Trophoblast cell (in vitro differentiated cells and primary cell): ENCODE measurements around the gene RAD1.

Experiments used
- DNase-seq, 2 donors: peaks; one replicate each; pipeline ENCODE4 v3.0.0-alpha.2; 2016
- H2AFZ ChIP-seq: 2 replicates; pipeline ENCODE4 v1.6.1; 2013; ENCODE audit warnings: low read length, moderate library complexity, mild to moderate bottlenecking; ENCODE audit not compliant: insufficient read depth, poor library complexity
- H2AK5ac ChIP-seq: 2 replicates; pipeline ENCODE4 v1.6.1; 2013; ENCODE audit warnings: mild to moderate bottlenecking, low read length
- H2BK120ac ChIP-seq: 2 replicates; pipeline ENCODE4 v1.6.1; 2013; ENCODE audit warnings: low read length, mild to moderate bottlenecking, moderate library complexity; ENCODE audit not compliant: insufficient read depth, poor library complexity
- H2BK12ac ChIP-seq: 2 replicates; pipeline ENCODE4 v1.6.1; 2013; ENCODE audit warnings: mild to moderate bottlenecking, low read length, moderate library complexity
- H2BK5ac ChIP-seq: 2 replicates; pipeline ENCODE4 v1.6.1; 2013; ENCODE audit warnings: low read length, low read depth, moderate library complexity, mild to moderate bottlenecking; ENCODE audit not compliant: poor library complexity
- H3K14ac ChIP-seq: 2 replicates; pipeline ENCODE4 v1.6.1; 2013; ENCODE audit warnings: mild to moderate bottlenecking, low read length
- H3K18ac ChIP-seq: 2 replicates; pipeline ENCODE4 v1.6.1; 2013; ENCODE audit warnings: mild to moderate bottlenecking, low read length
- H3K23ac ChIP-seq: 2 replicates; pipeline ENCODE4 v1.6.1; 2013; ENCODE audit warnings: low read length
- H3K27ac ChIP-seq: 2 replicates; pipeline ENCODE4 v1.5.1; 2013; ENCODE audit warnings: low read depth, mild to moderate bottlenecking, inconsistent platforms, low read length, moderate library complexity
- H3K27me3 ChIP-seq: 2 replicates; pipeline ENCODE4 v1.6.1; 2013; ENCODE audit warnings: inconsistent platforms, mild to moderate bottlenecking, low read length, moderate library complexity; ENCODE audit not compliant: insufficient read depth
- H3K36me3 ChIP-seq, 2 experiments: 1 replicate in 1 of 2; 2 replicates in 1 of 2; pipeline ENCODE4 v1.6.1; 2013; ENCODE audit warnings: low read length in 2 of 2, mild to moderate bottlenecking in 2 of 2, moderate library complexity in 1 of 2; ENCODE audit not compliant: insufficient read depth in 2 of 2, control insufficient read depth in 1 of 2
- H3K4ac ChIP-seq: 2 replicates; pipeline ENCODE4 v1.6.1; 2013; ENCODE audit warnings: low read depth, mild to moderate bottlenecking, low read length, moderate library complexity
- H3K4me1 ChIP-seq, 2 experiments: 1 replicate in 1 of 2; 2 replicates in 1 of 2; pipeline ENCODE4 v1.6.1; 2013; ENCODE audit warnings: low read length in 2 of 2, mild to moderate bottlenecking in 2 of 2, moderate library complexity in 1 of 2; ENCODE audit not compliant: insufficient read depth in 2 of 2, control insufficient read depth in 1 of 2
- H3K4me2 ChIP-seq: 2 replicates; pipeline ENCODE4 v1.6.1; 2013; ENCODE audit warnings: inconsistent platforms, mild to moderate bottlenecking, low read length, moderate library complexity
- H3K4me3 ChIP-seq: 2 replicates; pipeline ENCODE4 v1.5.1; 2013; ENCODE audit warnings: mild to moderate bottlenecking, low read depth, low read length, inconsistent platforms
- H3K79me1 ChIP-seq: one replicate; pipeline ENCODE4 v1.6.1; 2013; ENCODE audit warnings: low read length
- H3K79me2 ChIP-seq: 2 replicates; pipeline ENCODE4 v1.6.1; 2013; ENCODE audit warnings: low read length, mild to moderate bottlenecking; ENCODE audit not compliant: control insufficient read depth, insufficient read depth, poor library complexity
- H3K9ac ChIP-seq: 2 replicates; pipeline ENCODE4 v1.6.1; 2013; ENCODE audit warnings: mild to moderate bottlenecking, low read length
- H3K9me3 ChIP-seq: 2 replicates; pipeline ENCODE4 v1.6.1; 2013; ENCODE audit warnings: low read depth, mild to moderate bottlenecking, control low read depth, inconsistent platforms, low read length; ENCODE audit not compliant: insufficient read depth
- H4K12ac ChIP-seq: 2 replicates; pipeline ENCODE4 v1.6.1; 2013; ENCODE audit warnings: low read depth, mild to moderate bottlenecking, low read length, moderate library complexity
- H4K8ac ChIP-seq: 2 replicates; pipeline ENCODE4 v1.6.1; 2013; ENCODE audit warnings: low read depth, mild to moderate bottlenecking, low read length, moderate library complexity
- H4K91ac ChIP-seq: one replicate; pipeline ENCODE4 v1.6.1; 2013; ENCODE audit warnings: low read depth, mild to moderate bottlenecking, low read length, moderate library complexity
- WGBS: extraction: QIAGEN DNeasy Blood & Tissue Kit; methylation state at CpG from one replicate; pipeline ENCODE4 v1.1.7; 2013; ENCODE audit warnings: missing lambda C conversion rate; ENCODE audit not compliant: insufficient read length, insufficient coverage; ENCODE audit errors: extremely low coverage; 5-methylcytosine and 5-hydroxymethylcytosine counted together

The RAD1 gene

GRCh38 chr5:34928267-34928666, 13.0 kb upstream of the RAD1 start:
- Histone ChIP-seq H3K9me3 (no peaks in the 10 kb centered on the region), H3K79me2 (peaks cover 10% of the 10 kb centered on the region), H2AK5ac (no peak overlapping the region), H4K8ac (no peak overlapping the region), H3K4me1 (peaks cover 6 to 8% of the 10 kb centered on the region in 2 experiments), H2BK12ac (no peak overlapping the region), H3K27ac (no peak overlapping the region), H2BK120ac (no peak overlapping the region), H3K14ac (no peak overlapping the region), H3K18ac (no peak overlapping the region), H2AFZ (no peak overlapping the region), H3K23ac (no peak overlapping the region), H3K27me3 (no peaks in the 10 kb centered on the region), H4K12ac (no peak overlapping the region), H3K4ac (no peak overlapping the region), H3K4me3 (no peak overlapping the region), H2BK5ac (no peak overlapping the region), H3K36me3 (peaks cover 6 to 15% of the 10 kb centered on the region in 2 experiments), H4K91ac (no peak overlapping the region), H3K9ac (no peak overlapping the region), H3K4me2 (no peak overlapping the region), H3K79me1 (peaks cover 5% of the 10 kb centered on the region)
- WGBS: no CpG with 5 or more reads among the region's 5 CpGs
- no peak for DNase-seq

- no peak overlapping the region for H3K4me3 ChIP-seq
- DNase-seq: no peak
- no peak overlapping the region for H3K4ac ChIP-seq
- H4K91ac ChIP-seq: no peak overlapping the region
- H3K9me3 ChIP-seq: no peaks in the 10 kb centered on the region
- no peak overlapping the region for H3K27ac ChIP-seq
- no peak overlapping the region for H3K23ac ChIP-seq
- H2BK120ac ChIP-seq: no peak overlapping the region
- no peak overlapping the region for H3K4me2 ChIP-seq
- no peak overlapping the region for H3K18ac ChIP-seq
- no peak overlapping the region for H2AFZ ChIP-seq
- H4K8ac ChIP-seq: no peak overlapping the region
- no peak overlapping the region for H4K12ac ChIP-seq
- H3K79me1 ChIP-seq: peaks cover 5% of the 10 kb centered on the region
- no peak overlapping the region for H2BK12ac ChIP-seq
- no peaks in the 10 kb centered on the region for H3K27me3 ChIP-seq
- H2BK5ac ChIP-seq: no peak overlapping the region
- WGBS: no CpG with 5 or more reads among the region's 5 CpGs
- H3K14ac ChIP-seq: no peak overlapping the region
- H2AK5ac ChIP-seq: no peak overlapping the region
- peaks cover 7 to 9% of the 10 kb centered on the region in 2 experiments for H3K4me1 ChIP-seq
- peaks cover 10% of the 10 kb centered on the region for H3K79me2 ChIP-seq
- H3K36me3 ChIP-seq: peaks cover 8 to 15% of the 10 kb centered on the region in 2 experiments
- H3K9ac ChIP-seq: no peak overlapping the region
Measured at GRCh38 chr5:34927785-34928184, 12.5 kb upstream of the RAD1 start.

- peaks cover 7% of the 10 kb centered on the region in 2 experiments for H3K4me1 ChIP-seq
- no peak overlapping the region for H4K8ac ChIP-seq
- peaks cover 5% of the 10 kb centered on the region for H3K79me2 ChIP-seq
- H2BK5ac ChIP-seq: no peak overlapping the region
- no peak overlapping the region for H3K23ac ChIP-seq
- no peak overlapping the region for H2AK5ac ChIP-seq
- no peak overlapping the region for H3K4ac ChIP-seq
- H3K79me1 ChIP-seq: peaks cover 5% of the 10 kb centered on the region
- no CpG with 5 or more reads among the region's 3 CpGs for WGBS
- H2BK12ac ChIP-seq: no peak overlapping the region
- H2AFZ ChIP-seq: no peak overlapping the region
- no peak overlapping the region for H2BK120ac ChIP-seq
- no peak overlapping the region for H3K18ac ChIP-seq
- DNase-seq: no peak
- H3K27me3 ChIP-seq: no peaks in the 10 kb centered on the region
- no peak overlapping the region for H3K4me2 ChIP-seq
- H3K9ac ChIP-seq: no peak overlapping the region
- H4K91ac ChIP-seq: no peak overlapping the region
- H3K14ac ChIP-seq: no peak overlapping the region
- H4K12ac ChIP-seq: no peak overlapping the region
- H3K4me3 ChIP-seq: no peak overlapping the region
- H3K36me3 ChIP-seq: peaks cover 11 to 14% of the 10 kb centered on the region in 2 experiments
- no peak overlapping the region for H3K27ac ChIP-seq
- H3K9me3 ChIP-seq: no peaks in the 10 kb centered on the region
Measured at GRCh38 chr5:34926318-34926888, 11.1 kb upstream of the RAD1 start.

- H3K4me2 ChIP-seq: no peak overlapping the region
- H3K4ac ChIP-seq: no peak overlapping the region
- H4K12ac ChIP-seq: no peak overlapping the region
- no peak overlapping the region for H2BK5ac ChIP-seq
- H3K79me2 ChIP-seq: no peaks in the 10 kb centered on the region
- no peak overlapping the region for H3K14ac ChIP-seq
- H3K9ac ChIP-seq: no peak overlapping the region
- peaks cover 4% of the 10 kb centered on the region in 2 experiments for H3K4me1 ChIP-seq
- H4K91ac ChIP-seq: no peak overlapping the region
- no peak overlapping the region for H3K18ac ChIP-seq
- H3K27me3 ChIP-seq: no peaks in the 10 kb centered on the region
- no peak overlapping the region for H3K4me3 ChIP-seq
- H3K9me3 ChIP-seq: no peaks in the 10 kb centered on the region
- peak in 1 of 2 donors; percentile 72 for DNase-seq
- no peaks in the 10 kb centered on the region for H3K79me1 ChIP-seq
- H2BK12ac ChIP-seq: no peak overlapping the region
- no peak overlapping the region for H3K27ac ChIP-seq
- no peak overlapping the region for H3K23ac ChIP-seq
- no peak overlapping the region for H2BK120ac ChIP-seq
- no peak overlapping the region for H2AK5ac ChIP-seq
- H3K36me3 ChIP-seq: peaks cover 14 to 18% of the 10 kb centered on the region in 2 experiments
- no peak overlapping the region for H4K8ac ChIP-seq
- H2AFZ ChIP-seq: no peak overlapping the region
Measured at GRCh38 chr5:34924462-34924765, 9.1 kb upstream of the RAD1 start.
